ENCODE results near the gene GSTM4.

GSTM4 gene

GRCh38 chr1:109625176-109625575, 30.7 kb upstream of the GSTM4 start:
- no peak for DNase-seq

- no peak for DNase-seq
Measured at GRCh38 chr1:109625601-109626560, 30.0 kb upstream of the GSTM4 start.

- DNase-seq: no peak
Measured at GRCh38 chr1:109626682-109627408, 29.1 kb upstream of the GSTM4 start.

- DNase-seq: no peak
Measured at GRCh38 chr1:109627692-109628399, 28.1 kb upstream of the GSTM4 start.

GRCh38 chr1:109628540-109629321, 27.2 kb upstream of the GSTM4 start:
- no peak for DNase-seq

GRCh38 chr1:109629372-109630030, 26.4 kb upstream of the GSTM4 start:
- DNase-seq: no peak

- peak; percentile 51 for DNase-seq
Measured at GRCh38 chr1:109630081-109630897, 25.6 kb upstream of the GSTM4 start.

- DNase-seq: no peak
Measured at GRCh38 chr1:109630898-109631512, 24.9 kb upstream of the GSTM4 start.

GRCh38 chr1:109631513-109632505, 24.1 kb upstream of the GSTM4 start:
- no peak for DNase-seq

- DNase-seq: no peak
Measured at GRCh38 chr1:109632671-109633346, 23.1 kb upstream of the GSTM4 start.

- DNase-seq: no peak
Measured at GRCh38 chr1:109634292-109634691, 21.6 kb upstream of the GSTM4 start.

- DNase-seq: no peak
Measured at GRCh38 chr1:109634771-109635750, 20.8 kb upstream of the GSTM4 start.

- no peak for DNase-seq
Measured at GRCh38 chr1:109635862-109636200, 20.1 kb upstream of the GSTM4 start.

GRCh38 chr1:109636201-109636952, 19.5 kb upstream of the GSTM4 start:
- no peak for DNase-seq

GRCh38 chr1:109637446-109637845, 18.5 kb upstream of the GSTM4 start:
- no peak for DNase-seq

- no peak for DNase-seq
Measured at GRCh38 chr1:109639063-109639840, 16.6 kb upstream of the GSTM4 start.

Measured in activated CD4-positive, CD25-positive, alpha-beta regulatory T cell treated with anti-CD3 and anti-CD28 coated beads, Interleukin-2, amount 50 U/mL, for 72 hours (primary cell).